Gastrocnemius medialis (tissue), 4 donors: ENCODE measurements around the gene ZNF813.
"Not testable (repeated sequence)": the region's sequence is repeated elsewhere in the genome, so short reads cannot be mapped to it uniquely, and the experiment has no call there.

ENCODE experiments used
- CTCF ChIP-seq, 5 experiments: fragments of 450-650 bp in 3 of 5; fragments of 200-600 bp in 2 of 5; sonication (generic) in 2 of 5; IDR thresholded peaks in 4 of 5; conservative IDR thresholded peaks in 1 of 5; 1 replicate in 4 of 5; 2 replicates in 1 of 5; pipeline ENCODE4 v1.5.1; 2016 to 2019; ENCODE audit warnings: antibody characterized with exemption in 5 of 5, mild to moderate bottlenecking in 3 of 5, moderate library complexity in 3 of 5
- POLR2A ChIP-seq, 2 donors: fragments of 450-650 bp; IDR thresholded peaks; one replicate each; pipeline ENCODE4 v1.6.1; 2017; ENCODE audit warnings: antibody characterized with exemption in 2 of 2, mild to moderate bottlenecking in 2 of 2, moderate library complexity in 2 of 2

DNA sequence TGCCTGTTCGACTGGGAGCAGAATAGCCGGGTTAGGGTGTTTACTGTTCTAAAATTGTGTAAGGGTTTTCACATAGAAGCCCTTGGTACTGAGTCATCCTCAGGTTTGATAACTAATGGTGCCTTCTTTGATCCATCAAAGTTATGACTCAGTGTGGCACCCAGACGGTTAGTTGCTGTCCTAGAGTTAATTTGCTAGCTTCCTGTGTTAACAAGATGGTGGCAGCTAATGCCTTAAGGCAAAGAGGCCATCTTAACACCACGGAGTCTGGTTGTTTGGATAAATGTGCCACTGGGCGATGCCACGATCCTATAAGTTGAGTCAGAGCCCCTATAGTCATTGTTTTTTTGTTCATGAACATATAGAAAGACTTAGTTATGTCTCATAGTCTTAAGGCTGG is 7.9 kb downstream of the ZNF813 start:
- TF ChIP-seq CTCF (IDR thresholded peaks at IDR 0.05 in 4 of 5, conservative IDR thresholded peaks at IDR 0.05 in 1 of 5); POLR2A (IDR thresholded peaks at IDR 0.05): not testable (repeated sequence)
